ENCODE results near the gene FAM120B. TPM values are rescaled to one million over a fixed set of nuclear protein-coding genes. Genes with fewer than 3 reads are reported as not detected.

The FAM120B gene
- polyA plus RNA-seq, 1 donor from 2014 or later = 17.9 TPM

GRCh38 chr6:170284126-170284773, 22.3 kb upstream of the FAM120B start:
- no peaks in the 10 kb centered on the region for H3K9me2 ChIP-seq (ENCODE audit: insufficient read depth, low read length)
- no peaks in the 10 kb centered on the region for H3K36me3 ChIP-seq (ENCODE audit: insufficient read depth, low read length)
- H3K79me2 ChIP-seq (replicated peaks; ENCODE audit: insufficient read depth, low read length) = peaks cover 39% of the 10 kb centered on the region
- H3K4me2 ChIP-seq (ENCODE audit: low read length) = no peak overlapping the region
- no peaks in the 10 kb centered on the region for H3F3A ChIP-seq (ENCODE audit: insufficient read depth, low read length, poor library complexity, severe bottlenecking)
- H2AFZ ChIP-seq (ENCODE audit: low read depth, low read length) = no peak overlapping the region
- no peaks in the 10 kb centered on the region for H3K27me3 ChIP-seq (ENCODE audit: insufficient read depth, low read depth, low read length)
- H4K20me1 ChIP-seq (ENCODE audit: insufficient read depth) = peaks cover 18% of the 10 kb centered on the region
- no peak overlapping the region for H3K9ac ChIP-seq (ENCODE audit: low read length)
- H3K9me3 ChIP-seq (ENCODE audit: low read length) = no peaks in the 10 kb centered on the region
- TF ChIP-seq POLR2AphosphoS5 (IDR thresholded peaks at IDR 0.05) (no peak), RAD21 (conservative IDR thresholded peaks at IDR 0.05) (no peak), EP300 (conservative IDR thresholded peaks at IDR 0.05; ENCODE audit: poor library complexity, severe bottlenecking) (no peak), TAF1 (IDR thresholded peaks at IDR 0.05; ENCODE audit: low read depth) (no peak), SMC3 (conservative IDR thresholded peaks at IDR 0.05; ENCODE audit: poor library complexity) (no peak), REST (IDR thresholded peaks at IDR 0.05; ENCODE audit: borderline replicate concordance) (no peak), EZH2 (IDR thresholded peaks at IDR 0.05; ENCODE audit: borderline replicate concordance, insufficient read depth, low read length, poor library complexity, severe bottlenecking) (no peak), MXI1 (conservative IDR thresholded peaks at IDR 0.05; ENCODE audit: poor library complexity, severe bottlenecking) (no peak), CTCF (IDR thresholded peaks at IDR 0.05; ENCODE audit: poor library complexity, severe bottlenecking) (no peak)
- H3K4me3 ChIP-seq (ENCODE audit: low read length) = no peak overlapping the region
- no peak overlapping the region for H3K27ac ChIP-seq (ENCODE audit: low read length)

- no peak overlapping the region for H2AFZ ChIP-seq (ENCODE audit: low read depth, low read length)
- no peak overlapping the region for H3K27ac ChIP-seq (ENCODE audit: low read length)
Observed at GRCh38 chr6:170284866-170285469, 21.6 kb upstream of the FAM120B start.

More at GRCh38 chr6:170284866-170285469, 21.6 kb upstream of the FAM120B start:
- Histone ChIP-seq H3K4me3 (ENCODE audit: low read length) (no peak overlapping the region), H3K9me3 (ENCODE audit: low read length) (no peaks in the 10 kb centered on the region), H3K9ac (ENCODE audit: low read length) (no peak overlapping the region), H3K9me2 (ENCODE audit: insufficient read depth, low read length) (no peaks in the 10 kb centered on the region), H3K4me2 (ENCODE audit: low read length) (no peak overlapping the region), H3K27me3 (ENCODE audit: insufficient read depth, low read depth, low read length) (no peaks in the 10 kb centered on the region), H3K79me2 (replicated peaks; ENCODE audit: insufficient read depth, low read length) (peaks cover 46% of the 10 kb centered on the region), H4K20me1 (ENCODE audit: insufficient read depth) (peaks cover 20% of the 10 kb centered on the region), H3F3A (ENCODE audit: insufficient read depth, low read length, poor library complexity, severe bottlenecking) (no peaks in the 10 kb centered on the region), H3K36me3 (ENCODE audit: insufficient read depth, low read length) (no peaks in the 10 kb centered on the region)
- TF ChIP-seq CTCF (IDR thresholded peaks at IDR 0.05; ENCODE audit: poor library complexity, severe bottlenecking) (no peak), REST (IDR thresholded peaks at IDR 0.05; ENCODE audit: borderline replicate concordance) (no peak), MXI1 (conservative IDR thresholded peaks at IDR 0.05; ENCODE audit: poor library complexity, severe bottlenecking) (no peak), EP300 (conservative IDR thresholded peaks at IDR 0.05; ENCODE audit: poor library complexity, severe bottlenecking) (no peak), POLR2AphosphoS5 (IDR thresholded peaks at IDR 0.05) (no peak), TAF1 (IDR thresholded peaks at IDR 0.05; ENCODE audit: low read depth) (no peak), RAD21 (conservative IDR thresholded peaks at IDR 0.05) (no peak), SMC3 (conservative IDR thresholded peaks at IDR 0.05; ENCODE audit: poor library complexity) (no peak), EZH2 (IDR thresholded peaks at IDR 0.05; ENCODE audit: borderline replicate concordance, insufficient read depth, low read length, poor library complexity, severe bottlenecking) (no peak)
